Measurements from ENCODE around the gene CCDC117.
A peak's percentile ranks its signal among the peaks of the same experiment; 100 is the strongest.
"Not testable (repeated sequence)": the region's sequence is repeated elsewhere in the genome, so short reads cannot be mapped to it uniquely, and the experiment has no call there.

Gene CCDC117, protein sequence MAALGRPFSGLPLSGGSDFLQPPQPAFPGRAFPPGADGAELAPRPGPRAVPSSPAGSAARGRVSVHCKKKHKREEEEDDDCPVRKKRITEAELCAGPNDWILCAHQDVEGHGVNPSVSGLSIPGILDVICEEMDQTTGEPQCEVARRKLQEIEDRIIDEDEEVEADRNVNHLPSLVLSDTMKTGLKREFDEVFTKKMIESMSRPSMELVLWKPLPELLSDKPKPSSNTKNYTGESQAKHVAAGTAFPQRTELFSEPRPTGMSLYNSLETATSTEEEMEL

GRCh38 chr22:28772633-28773460 lies at the start of gene CCDC117:
CCDC117 (plus strand) TSS chr22:28772695; CDS start chr22:28772850, 155 bp downstream.
- DNase-seq = peak; percentile 96

DNA sequence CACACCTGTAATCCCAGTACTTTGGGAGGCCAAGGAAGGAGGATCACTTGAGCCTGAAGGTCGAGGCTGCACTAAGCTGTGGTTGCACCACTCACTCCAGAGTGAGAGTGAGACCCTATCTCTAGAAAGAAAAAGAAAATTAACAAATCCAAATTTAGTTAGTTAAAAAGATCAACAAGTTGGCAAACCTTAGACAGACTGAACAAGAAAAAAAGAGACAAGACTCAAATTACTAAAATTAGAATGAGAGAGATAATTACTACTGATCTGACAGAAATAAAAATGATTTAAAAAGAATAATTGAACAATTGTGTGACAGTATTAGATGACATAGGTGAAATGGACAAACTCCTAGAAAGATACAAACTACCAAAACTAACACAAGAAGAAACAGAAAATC lies 44.5 kb upstream of the CCDC117 start:
- DNase-seq = no peak

DNA sequence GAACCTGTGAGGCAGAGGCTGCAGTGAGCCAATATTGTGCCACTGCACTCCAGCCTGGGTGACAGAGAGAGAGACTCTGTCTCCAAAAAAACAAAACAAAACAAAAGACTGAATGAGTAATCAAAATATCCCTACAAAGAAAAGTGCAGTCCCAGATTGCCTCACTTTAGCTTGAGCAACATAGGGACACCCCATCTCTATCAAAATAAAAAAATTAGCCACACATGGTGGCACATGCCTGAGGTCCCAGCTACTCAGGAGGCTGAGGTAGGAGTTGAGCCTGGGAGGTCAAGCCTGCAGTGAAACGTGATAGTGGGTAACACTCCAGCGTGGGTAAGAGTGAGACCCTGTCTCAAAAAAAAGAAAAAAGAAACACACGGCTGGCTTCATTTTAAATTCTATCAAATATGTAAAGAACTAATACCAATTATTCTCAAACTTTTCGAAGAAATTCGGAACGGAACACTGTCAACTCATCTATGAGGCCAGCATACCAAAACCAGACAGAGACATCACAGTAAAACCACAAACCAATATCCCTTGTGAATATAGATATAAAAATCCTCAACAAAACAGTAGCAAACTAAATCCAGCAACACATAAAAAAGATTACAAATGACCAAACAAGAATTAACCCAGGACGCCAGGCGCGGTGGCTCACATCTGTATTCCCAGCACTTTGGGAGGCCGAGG lies 43.7 kb upstream of the CCDC117 start:
- no peak for DNase-seq

GRCh38 chr22:28730179-28730578 lies 42.3 kb upstream of the CCDC117 start:
- DNase-seq = no peak

DNA sequence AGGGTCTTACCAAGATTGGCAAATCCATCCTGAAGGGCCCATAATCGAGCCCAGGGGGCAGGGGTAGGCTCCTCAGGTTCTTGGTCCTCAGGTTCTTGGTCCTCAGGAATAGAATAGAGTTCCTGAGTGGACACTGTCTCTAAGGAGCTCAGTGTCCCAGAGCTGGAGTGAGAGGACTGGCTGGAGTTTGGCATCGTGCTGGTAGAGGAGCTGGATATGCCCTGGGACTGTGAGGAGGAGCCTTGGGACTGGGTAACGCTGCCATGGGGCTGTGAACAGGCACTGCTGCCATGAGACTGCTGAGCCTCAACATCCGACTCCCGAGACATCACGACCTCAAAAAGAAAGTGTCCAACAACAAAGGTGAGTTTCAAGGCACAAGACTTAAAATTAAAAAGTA lies 38.1 kb upstream of the CCDC117 start:
- no peak for DNase-seq

- no peak for DNase-seq
Measured at GRCh38 chr22:28736301-28737155, 36.0 kb upstream of the CCDC117 start.

- DNase-seq = no peak
Measured at GRCh38 chr22:28737701-28738100, 34.8 kb upstream of the CCDC117 start.

- not testable (repeated sequence) for DNase-seq
Measured at GRCh38 chr22:28738876-28739275, 33.6 kb upstream of the CCDC117 start.

- DNase-seq = no peak
Measured at GRCh38 chr22:28741200-28741784, 31.2 kb upstream of the CCDC117 start.

DNA sequence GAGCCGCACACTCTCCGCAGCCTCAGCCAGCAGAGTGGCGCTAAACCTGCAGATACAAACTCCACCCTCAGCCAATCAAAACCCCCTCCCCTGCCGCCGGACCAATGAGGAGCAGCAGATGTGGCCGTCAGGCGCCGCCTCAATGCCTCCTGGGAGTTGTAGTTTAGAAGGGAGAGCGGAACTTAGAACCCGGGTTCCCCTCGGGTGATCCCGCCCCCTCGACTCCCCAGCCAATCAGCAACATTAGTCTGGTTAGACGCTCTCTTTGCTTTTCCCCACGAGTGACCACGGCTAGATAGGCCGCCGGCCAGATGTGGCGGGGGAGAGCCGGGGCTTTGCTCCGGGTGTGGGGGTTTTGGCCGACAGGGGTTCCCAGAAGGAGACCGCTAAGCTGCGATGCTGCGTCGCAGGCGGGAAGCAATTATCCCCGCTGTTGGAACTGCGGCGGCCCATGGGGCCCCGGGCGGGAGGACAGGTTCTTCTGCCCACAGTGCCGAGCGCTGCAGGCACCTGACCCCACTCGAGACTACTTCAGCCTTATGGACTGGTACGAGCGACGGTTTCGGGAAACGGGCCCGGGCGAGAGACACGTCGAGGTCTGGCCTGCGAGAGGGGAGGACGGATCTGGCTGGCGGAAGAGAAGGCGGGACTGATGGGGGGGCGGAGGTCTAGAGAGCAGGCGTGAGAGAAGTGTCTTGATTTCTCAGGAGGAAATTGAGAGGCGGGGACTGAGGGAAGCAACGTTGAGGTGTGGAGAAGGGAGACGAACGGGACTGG lies 30.5 kb upstream of the CCDC117 start, which contains the start of the genes CHEK2 and HSCB:
CHEK2 (minus strand) TSS at position 36 of the 777 bp plus-strand sequence. CDS start 7,099 bp downstream, outside the sequence.
HSCB (plus strand) TSS at position 255 of the 777 bp plus-strand sequence; CDS start at position 312, 57 bp downstream.
- DNase-seq = peak; percentile 99

- DNase-seq = no peak
Measured at GRCh38 chr22:28742562-28742962, 29.9 kb upstream of the CCDC117 start.

DNA sequence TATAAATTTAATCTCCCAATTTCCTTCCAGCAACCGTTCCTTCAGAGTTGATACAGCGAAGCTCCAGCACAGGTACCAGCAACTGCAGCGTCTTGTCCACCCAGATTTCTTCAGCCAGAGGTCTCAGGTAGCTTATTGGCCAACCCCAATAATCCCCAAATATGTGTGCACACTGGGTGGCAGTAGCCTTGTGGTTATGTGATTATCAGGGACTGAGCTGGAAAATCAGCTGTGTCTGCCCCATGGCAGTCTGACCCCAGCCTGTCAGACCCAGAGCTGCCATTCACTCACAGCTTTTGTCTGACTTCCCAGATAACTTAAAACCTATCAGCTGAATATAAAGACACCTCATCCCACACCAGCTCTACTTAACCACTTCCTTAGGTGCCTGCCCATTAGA lies 28.6 kb upstream of the CCDC117 start:
- DNase-seq = no peak

DNA sequence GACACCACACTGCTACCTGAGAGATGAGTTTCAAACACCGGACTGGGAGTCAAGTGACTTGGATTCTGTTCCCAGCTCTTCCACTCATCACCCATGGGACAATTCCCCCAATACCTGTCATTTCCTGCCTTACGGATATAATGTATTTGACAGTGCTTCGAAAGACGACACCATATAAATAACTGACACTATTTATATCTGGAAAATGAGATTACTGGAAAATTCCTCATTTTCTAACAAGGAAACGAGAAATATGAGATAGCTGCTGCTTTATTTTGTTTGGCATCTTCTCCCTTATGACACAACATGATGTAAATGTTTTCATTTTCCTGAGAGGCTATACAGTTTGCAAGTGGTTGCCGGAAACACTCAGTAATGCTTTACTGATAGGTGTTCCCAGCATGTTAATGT lies 22.0 kb upstream of the CCDC117 start:
- DNase-seq = no peak

DNA sequence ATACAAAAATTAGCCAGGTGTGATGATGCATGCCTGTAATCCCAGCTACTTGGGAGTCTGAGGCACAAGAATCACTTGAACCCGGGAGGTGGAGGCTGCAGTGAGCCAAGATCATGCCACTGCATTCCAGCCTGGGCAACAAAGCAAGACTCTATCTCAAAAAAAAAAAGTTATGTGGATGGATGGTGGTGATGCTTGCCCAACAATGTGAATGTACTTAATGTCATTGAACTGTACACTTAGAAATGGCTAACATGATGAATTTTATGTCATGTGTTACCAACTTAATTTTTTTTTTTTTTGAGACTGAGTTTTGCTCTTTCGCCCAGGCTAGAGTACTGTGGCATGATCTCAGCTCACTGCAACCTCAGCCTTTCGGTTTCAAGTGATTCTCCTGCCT lies 18.0 kb upstream of the CCDC117 start:
- DNase-seq = not testable (repeated sequence)

DNA sequence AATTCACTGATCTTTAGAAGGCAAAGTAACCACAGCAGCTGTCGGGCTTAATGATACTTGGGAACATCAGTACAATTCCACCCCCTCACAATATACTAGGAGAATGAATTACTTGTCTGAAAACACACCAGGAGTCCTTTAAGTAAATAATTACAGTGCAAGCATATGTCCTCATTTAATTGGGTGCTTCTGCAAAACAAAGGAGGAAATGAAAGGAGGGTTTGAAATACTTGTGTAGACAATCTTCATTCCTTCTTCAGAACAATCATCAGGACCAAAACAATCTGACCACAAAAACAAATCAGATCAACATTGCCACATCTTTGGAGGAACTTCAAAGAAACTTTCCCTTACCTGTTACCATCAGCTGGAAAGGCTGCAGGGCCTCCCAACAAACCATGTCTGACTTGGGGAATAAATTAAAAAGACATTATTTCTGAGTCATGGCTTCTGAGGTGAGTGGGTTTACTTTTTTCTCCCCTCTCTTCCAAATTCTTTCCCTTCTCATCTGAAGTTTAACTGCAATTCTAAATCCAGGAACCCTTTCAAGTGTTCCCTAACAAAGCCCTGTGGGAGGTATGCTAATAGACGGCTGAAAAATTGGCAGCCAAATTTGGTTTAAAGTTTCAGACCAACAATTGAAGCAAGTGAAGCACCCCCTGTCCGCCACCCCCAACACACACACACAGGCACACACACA lies 12.5 kb upstream of the CCDC117 start:
- no peak for DNase-seq

DNA sequence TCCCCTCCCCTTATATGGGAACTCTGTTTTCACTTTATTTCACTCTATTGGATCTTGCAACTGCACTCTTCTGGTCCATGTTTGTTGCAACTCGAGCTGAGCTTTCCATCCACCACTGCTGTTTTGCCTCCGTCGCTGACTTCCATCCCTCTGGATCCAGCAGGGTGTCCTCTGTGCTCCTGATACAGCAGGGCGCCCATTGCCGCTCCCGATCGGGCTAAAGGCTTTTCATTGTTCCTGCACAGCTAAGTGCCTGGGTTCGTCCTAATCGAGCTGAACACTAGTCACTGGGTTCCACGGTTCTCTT lies 11.1 kb upstream of the CCDC117 start:
- no peak for DNase-seq

- not testable (repeated sequence) for DNase-seq
Measured at GRCh38 chr22:28762000-28762399, 10.5 kb upstream of the CCDC117 start.

- DNase-seq = no peak
Measured at GRCh38 chr22:28766628-28767027, 5.9 kb upstream of the CCDC117 start.

GRCh38 chr22:28768701-28769393 lies 3.6 kb upstream of the CCDC117 start:
- no peak for DNase-seq
